Mucosa of gallbladder (tissue), 1 donor: ENCODE measurements around the gene ZDHHC21. TPM values are rescaled to one million over a fixed set of nuclear protein-coding genes. Genes with fewer than 3 reads are reported as not detected.

Experiments
- DNase-seq: peaks from one replicate; pipeline ENCODE4 v3.0.0-alpha.2; 2020; ENCODE audit warnings: low spot score
- total RNA-seq: library from RNA; stranded (reverse); gene quantifications from one replicate; pipeline ENCODE4 v1.2.1, GENCODE V29; 2021
- donor health status: DM: no; HTN: no; CAD: no.

Gene ZDHHC21, protein sequence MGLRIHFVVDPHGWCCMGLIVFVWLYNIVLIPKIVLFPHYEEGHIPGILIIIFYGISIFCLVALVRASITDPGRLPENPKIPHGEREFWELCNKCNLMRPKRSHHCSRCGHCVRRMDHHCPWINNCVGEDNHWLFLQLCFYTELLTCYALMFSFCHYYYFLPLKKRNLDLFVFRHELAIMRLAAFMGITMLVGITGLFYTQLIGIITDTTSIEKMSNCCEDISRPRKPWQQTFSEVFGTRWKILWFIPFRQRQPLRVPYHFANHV
- 11.2 TPM for total RNA-seq

DNA sequence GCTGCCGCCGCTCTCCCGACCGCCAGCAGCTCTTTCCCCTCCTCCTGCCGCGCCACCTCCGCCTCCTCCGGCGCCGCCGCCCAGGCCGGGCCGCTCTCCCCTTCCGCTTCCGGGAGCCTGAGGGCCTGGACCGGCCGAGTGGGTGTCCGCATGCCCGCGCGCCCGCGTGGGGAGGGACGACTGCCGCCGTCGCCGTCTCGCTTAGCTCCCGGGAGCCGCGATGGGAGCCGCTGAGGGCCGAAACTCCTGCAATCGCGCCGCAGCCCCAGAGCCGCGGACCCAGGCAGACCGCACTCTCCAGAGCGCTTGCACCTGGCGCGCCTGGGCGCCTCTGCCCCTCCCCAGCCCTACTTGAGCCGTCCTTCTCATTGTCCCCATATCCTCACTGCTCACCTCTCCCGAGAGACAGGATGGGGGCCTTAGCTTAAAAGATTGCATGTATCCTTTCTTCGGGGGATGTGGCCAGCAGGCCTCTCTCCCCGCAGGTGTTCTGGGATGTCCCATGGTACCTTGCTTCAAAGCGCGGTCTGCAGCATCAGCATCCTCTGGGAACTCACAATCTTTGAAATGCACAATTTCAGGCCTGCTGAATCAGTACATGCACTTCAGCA, at the start of gene ZDHHC21:
TSS of gene ZDHHC21 (minus strand) at position 182 of the 611 bp plus-strand sequence. CDS start 19,092 bp downstream, outside the sequence.
- DNase-seq = peak; percentile 63

GRCh38 chr9:14741369-14741768, 48.1 kb upstream of the ZDHHC21 start:
- no peak for DNase-seq

- DNase-seq = no peak
Observed at GRCh38 chr9:14733133-14733532, 39.9 kb upstream of the ZDHHC21 start.

DNA sequence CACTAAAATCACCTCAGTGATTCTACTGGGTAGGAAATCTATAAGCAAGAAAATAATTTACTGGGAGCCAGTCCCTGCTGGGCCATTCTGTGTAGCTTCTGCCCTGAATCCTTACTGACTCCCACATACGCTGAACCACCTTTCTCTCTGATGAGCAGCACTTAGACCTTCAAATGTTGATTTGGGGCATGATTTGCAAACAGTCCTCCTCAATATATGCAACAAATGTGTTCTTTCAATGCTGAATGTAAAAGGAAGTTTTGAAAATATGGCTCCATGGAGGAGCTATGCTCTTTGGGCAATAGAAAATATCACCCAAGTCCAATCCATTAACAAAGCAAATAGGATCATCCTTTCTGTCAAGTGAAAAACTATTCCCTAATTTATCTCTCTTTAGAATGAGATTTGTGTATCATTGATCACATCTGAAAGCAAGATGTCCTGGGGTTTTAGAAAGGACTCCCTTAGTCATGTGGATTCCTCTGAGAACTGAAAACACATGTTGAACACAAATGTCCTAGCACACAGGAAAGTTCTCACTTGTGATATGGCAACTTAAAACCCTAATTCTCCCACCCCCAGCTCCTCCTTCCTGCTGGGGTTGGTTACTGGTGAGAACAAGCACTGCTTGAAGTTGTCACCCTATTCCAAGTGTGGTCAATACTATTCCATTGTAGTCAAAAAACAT, 38.2 kb upstream of the ZDHHC21 start:
- DNase-seq = no peak

- DNase-seq = no peak
Observed at GRCh38 chr9:14730461-14730898, 37.2 kb upstream of the ZDHHC21 start.

GRCh38 chr9:14723301-14723700, 30.1 kb upstream of the ZDHHC21 start:
- DNase-seq = no peak

DNA sequence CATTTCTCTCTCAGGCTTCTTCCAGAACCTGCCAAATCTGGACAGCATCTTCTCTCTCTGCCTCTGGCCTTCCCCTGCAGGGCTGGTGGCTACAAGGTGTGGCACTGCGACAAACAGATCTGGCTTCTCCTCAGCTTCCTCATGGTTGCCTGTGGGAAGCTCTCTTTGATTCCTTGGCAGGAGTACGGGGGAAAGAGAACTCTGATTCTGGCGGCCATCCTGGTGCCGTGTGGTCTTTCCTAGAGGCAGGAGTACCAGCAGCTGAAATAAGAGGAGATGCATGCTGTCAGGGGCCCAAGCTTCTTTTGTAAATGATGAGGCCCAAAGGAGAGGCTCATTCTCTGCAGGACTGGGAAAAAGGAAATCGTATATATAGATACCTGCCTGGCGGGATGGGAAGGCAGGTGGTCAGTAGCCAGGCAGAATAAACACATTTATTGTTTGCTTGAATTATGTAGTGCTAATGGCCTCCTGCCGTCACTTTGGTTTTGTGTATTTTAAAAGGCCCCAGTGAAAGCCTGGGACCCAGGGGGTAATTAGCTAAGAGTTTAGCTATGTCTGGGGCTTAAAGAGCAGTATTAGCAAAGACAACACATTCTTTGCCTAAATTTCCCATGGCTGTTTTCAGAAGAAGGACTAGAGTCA, 29.3 kb upstream of the ZDHHC21 start, which contains the start of gene CER1:
TSS of gene CER1 (minus strand) at position 343 of the 645 bp plus-strand sequence. CDS start at position 282, 61 bp downstream.
- no peak for DNase-seq

DNA sequence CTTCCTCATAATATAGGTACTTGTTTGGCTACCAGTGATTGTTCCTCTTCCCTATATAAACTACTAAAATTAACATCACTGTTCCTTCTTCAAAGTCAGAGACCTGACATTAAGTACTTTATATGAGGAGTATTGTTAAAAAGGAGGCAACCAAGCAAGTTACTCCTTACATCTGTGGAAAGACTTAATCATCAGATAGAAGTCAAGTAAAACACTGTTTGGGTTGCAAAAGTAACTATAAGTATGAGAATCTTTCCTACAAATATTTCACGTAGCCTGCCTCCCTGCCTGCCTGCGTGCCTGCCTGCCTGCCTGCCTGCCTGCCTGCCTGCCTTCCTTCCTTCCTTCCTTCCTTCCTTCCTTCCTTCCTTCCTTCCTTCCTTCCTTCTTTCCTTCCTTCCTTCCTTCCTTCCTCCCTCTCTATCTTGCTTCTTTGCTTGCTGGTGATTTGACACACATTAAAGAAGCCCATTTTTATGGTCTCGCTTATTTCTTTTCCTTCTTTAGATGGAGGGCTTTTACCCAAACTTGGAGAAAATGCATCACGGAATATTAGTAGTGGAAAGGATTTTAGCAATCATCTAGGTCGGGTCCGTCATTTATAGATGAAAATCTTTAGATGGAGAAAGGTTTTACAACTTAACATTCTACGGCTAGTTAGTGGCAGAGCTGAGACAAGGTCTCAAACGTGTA, 26.1 kb upstream of the ZDHHC21 start:
- DNase-seq = no peak

- no peak for DNase-seq
Observed at GRCh38 chr9:14715102-14715501, 21.9 kb upstream of the ZDHHC21 start.

GRCh38 chr9:14713187-14713767, 20.0 kb upstream of the ZDHHC21 start:
- DNase-seq = no peak

DNA sequence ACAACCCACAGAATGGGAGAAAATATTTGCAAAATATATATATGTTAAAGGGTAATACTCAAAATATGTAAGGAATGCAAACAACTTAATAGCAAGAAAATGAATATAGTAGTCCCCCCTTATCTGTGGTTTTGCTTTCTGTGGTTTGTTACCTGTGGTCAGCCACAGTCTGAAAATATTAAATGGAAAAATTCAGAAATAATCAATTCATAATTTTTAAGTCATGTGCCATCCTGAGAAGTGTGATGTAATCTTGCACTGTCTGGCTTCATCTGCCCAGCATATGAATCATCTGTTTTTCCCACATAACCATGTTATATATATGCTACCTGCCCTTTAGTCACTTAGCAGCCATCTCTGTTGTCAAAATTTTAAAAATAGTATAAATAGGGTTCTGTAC, 17.6 kb upstream of the ZDHHC21 start:
- DNase-seq = no peak

DNA sequence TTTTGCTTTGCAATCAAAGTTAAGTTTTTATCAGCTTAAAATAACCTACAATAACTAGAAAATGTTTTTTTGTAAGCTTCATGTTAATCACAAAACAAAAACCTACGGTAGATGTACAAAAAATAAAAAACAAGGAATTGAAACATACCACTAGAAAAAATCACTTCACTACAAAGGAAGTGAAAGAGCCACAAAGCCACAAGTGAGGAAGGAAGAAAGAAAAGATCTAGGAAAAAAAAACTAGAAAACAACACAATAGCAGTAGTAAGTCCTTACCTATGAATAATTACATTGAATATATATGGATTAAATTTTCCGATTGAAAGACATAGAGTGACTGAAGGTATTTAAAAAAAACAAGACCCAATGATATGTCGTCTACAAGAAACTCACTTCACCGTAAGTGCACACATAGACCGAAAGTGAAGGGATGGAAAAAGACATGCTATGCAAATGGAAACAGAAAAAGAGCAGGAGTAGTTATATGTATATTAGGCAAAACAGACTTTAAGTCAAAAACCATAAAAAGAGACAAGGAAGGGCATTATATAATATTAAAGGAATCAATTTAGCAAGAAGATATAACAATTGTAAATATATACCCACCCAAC, 13.4 kb upstream of the ZDHHC21 start:
- no peak for DNase-seq

DNA sequence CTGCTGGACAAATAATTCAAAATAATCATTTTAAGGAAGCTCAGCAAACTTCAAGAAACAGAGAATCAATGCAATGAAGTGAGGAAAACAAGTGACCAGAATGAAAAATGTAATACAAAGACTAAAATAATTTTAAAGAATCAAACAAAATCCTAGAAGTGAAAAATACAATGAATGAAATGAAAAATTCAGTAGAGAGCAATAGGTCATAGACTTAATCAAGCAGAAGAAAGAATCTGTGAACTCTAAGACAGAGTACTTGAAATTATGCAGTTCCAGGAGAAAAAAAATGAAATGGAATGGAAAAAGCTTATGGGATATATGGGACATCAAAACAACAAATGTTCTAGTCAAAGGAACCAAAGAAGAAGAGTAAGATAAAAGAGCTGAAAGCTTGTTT, 11.8 kb upstream of the ZDHHC21 start:
- no peak for DNase-seq

- no peak for DNase-seq
Observed at GRCh38 chr9:14704281-14704680, 11.0 kb upstream of the ZDHHC21 start.

GRCh38 chr9:14702200-14702720, 9.0 kb upstream of the ZDHHC21 start:
- no peak for DNase-seq

- DNase-seq = peak; percentile 10
Observed at GRCh38 chr9:14692470-14693250, 572 bp downstream of the ZDHHC21 start.

GRCh38 chr9:14690948-14691730, 2.1 kb downstream of the ZDHHC21 start:
- no peak for DNase-seq

DNA sequence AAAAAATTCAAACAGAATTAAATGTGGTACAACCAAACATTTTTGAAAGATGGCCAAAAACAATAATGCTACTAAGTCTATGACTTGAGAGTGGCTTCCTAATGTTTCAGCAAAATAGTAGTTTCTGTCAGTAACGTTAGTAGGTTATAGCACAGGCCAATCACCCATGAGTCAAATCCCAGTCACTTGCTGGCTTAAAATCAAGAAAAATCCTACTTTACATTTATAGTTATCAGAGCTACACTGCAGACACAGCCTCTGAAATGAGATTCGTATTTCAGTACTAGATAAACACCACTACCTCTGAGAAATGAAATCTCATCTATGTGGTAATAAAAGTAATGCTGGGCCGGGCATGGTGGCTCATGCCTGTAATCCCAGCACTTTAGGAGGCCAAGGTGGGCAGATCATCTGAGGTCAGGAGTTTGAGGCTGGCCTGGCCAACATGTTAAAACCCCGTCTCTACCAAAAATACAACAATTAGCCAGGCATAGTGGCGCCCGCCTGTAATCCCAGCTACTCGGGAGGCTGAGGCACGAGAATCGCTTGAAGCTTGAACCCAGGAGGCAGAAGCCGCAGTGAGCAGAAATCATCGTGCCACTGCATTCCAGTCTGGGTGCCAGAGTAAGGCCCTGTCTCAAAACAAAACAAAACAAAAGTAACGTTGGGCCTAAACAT, 6.1 kb downstream of the ZDHHC21 start:
- DNase-seq = no peak
